HG03460 (cell line): ENCODE results near the gene YPEL4.

Source experiments
- ATAC-seq: cut with Tn5 transposase; IDR thresholded peaks from one replicate; pipeline ENCODE4 v1.9.1; 2021; ENCODE audit not compliant: unreplicated experiment

YPEL4 gene

GRCh38 chr11:57634311-57634710 is 15.4 kb downstream of the YPEL4 start:
- ATAC-seq: no peak

DNA sequence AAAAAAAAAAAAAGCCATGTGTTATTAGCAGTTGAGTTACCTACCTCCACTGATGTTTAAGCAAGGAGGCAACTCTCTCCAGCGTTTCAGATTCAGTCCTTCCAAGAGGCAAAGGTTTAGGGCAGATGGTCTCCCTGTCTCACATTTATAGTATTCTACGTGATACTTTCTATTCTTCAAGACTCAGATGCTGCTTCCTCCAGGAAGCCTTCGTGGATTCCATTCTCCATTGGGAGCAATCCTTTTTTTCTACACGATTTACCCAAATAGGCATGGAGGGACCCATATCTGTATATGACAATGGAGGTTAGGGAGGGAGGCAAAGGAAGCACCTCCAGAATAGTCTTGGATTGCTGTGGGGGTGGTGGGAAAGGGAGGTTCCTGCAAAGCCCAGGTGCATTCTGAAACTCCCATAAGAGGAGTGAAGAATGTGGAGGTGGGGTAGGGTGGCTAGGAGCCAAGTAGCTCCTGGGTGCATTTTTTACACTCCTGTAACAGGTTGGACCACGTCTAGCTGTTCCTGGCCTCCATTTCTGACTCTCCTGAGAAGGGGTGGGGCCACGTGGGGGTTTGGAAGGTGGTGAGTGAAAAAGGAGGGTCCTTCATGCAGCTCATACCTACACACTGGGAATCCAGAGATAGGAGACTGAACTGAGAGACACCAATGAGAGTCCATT is 16.2 kb downstream of the YPEL4 start:
- ATAC-seq: no peak

DNA sequence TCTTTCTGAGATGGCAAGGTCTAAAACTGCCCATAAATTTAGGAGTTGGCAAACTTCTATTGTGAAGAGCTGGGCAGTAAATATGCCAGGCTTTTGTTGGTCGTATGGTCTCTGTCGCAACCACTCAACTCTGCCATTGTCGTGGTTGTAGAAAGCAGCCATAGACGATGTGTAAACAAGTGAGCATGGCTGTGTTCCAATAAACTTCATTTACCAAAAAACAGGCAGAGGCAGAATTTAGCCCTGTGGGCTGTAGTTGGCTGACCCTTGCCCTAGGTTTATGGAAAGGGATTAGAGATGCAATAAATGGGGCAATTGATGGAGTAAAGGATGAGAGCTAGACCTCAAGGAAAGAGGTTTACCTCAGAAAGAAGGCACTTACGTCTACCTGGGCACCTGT is 17.6 kb downstream of the YPEL4 start:
- ATAC-seq: no peak

DNA sequence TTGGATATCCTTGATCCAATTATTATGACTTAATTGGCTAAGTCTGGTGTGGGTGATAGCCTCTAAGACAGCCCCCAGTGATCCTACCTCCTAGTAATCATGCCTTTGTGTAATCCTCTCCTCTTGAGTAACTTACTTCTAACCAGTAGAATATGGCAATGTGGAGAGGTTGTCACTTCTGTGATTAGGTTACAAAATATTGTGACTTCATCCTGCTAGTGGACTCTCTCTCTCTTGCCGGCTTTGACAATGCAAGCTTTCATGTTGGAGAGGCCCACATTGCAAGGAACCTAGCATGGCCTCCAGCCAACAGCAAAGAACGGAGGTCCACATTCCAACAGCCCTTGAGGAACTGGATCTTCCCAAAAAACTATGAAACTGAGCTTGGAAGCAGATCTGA is 19.5 kb downstream of the YPEL4 start:
- no peak for ATAC-seq

DNA sequence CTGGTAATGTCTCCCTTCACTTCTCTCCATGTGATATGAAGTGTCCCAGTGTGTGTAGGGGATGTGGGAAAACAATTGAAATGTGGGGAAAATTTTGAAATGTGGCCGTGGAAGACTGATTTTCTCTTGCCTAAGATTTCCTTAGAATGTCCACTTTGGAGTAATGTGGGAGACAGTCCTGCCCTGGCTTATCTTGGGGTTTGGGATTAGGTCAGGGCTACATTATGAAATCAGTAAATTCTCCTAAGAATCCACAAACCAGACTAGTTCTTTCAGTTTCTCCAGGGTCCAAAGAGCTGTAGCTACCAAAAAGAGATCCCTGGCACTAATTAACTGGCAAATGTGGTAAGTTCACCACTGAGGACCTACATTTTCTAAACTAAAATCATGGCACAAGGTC is 22.8 kb downstream of the YPEL4 start:
- ATAC-seq: no peak

GRCh38 chr11:57624864-57625263 is 24.8 kb downstream of the YPEL4 start:
- no peak for ATAC-seq

DNA sequence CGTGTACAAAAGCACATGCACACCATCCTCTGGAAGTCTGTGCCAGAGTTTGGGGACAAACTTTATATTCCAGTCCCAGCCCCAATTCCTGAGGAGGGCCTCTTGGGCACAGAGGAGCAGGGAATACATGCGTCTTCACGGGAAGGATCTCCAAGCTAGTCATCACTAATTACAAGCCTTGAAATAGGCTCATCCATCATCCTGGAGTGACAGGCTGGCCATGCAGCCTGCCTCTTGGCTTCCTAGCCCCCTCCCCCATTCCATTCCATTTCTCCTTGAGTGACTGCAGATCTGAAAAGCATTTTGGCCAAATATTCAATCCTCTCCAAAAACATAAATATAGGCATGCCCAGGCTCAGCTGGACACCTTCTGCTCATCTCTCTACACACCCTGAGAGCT is 27.4 kb downstream of the YPEL4 start:
- ATAC-seq: no peak

GRCh38 chr11:57620467-57620866 is 29.2 kb downstream of the YPEL4 start:
- ATAC-seq: no peak

GRCh38 chr11:57619331-57619730 is 30.4 kb downstream of the YPEL4 start:
- no peak for ATAC-seq

- ATAC-seq: no peak
Measured at GRCh38 chr11:57618438-57618837, 31.3 kb downstream of the YPEL4 start.

DNA sequence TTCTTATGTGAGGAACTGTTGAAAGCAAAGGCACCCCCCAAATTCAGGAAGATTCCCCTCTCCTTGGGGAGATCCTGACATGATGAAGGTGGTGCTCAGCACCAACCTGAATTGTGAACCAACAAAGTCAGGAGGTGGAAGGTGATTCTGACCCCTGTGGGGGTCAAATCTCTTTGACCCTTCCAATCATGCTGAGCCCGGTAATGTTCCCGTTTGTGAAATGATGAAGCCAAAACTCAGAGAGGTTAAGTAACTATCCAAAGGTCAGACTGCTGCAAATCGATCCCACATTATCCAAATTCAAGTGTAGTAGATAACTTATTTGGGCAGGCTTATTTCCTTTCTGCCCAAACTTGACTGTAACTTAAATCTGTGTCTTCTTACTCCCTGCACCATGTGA is 33.1 kb downstream of the YPEL4 start:
- ATAC-seq: no peak

DNA sequence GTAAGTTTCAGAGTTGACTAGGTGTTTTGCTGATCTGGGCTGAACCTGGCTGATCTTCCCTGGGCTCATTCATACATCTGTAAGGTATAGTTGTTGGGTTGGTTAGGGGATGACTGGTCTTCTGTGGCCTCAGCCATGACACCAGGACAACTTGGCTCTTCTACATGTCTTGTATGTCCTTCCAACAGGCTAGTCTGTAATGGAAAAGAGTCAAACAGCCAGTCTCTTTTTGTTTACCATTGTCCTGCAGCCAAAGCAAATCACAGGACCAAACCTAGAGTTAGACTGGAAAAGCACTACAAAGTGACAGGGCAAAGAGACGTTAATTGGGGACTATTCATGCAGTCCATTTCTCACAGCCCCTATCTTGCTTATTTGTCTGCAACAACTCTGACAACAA is 34.4 kb downstream of the YPEL4 start:
- no peak for ATAC-seq

DNA sequence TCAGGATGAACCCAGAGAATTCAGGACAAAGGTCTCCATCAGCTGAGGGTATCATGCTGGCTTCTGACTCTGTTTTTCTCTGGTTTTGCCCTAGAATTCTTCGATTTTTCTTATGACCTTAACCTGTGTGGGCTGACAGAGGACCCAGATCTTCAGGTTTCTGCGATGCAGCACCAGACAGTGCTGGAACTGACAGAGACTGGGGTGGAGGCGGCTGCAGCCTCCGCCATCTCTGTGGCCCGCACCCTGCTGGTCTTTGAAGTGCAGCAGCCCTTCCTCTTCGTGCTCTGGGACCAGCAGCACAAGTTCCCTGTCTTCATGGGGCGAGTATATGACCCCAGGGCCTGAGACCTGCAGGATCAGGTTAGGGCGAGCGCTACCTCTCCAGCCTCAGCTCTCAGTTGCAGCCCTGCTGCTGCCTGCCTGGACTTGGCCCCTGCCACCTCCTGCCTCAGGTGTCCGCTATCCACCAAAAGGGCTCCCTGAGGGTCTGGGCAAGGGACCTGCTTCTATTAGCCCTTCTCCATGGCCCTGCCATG is 35.4 kb downstream of the YPEL4 start:
- no peak for ATAC-seq

GRCh38 chr11:57610170-57610569 is 39.5 kb downstream of the YPEL4 start:
- ATAC-seq: no peak

DNA sequence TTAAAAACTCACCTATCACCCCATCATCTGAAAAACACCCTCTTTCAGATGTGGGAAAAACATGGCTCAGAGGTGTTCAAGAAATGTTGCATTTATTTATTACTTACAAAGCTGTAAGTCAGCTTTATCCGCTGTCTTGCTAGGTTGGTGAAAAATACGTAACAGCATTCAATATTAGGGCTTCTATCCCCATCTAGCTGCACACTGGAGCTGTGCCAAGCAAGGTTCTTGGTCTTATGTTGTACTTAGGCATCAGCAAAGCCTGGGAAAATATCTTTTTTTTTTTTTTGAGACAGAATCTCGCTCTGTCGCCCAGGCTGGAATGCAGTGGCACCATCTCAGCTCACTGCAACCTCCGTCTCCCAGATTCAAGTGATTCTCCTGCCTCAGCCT is 44.7 kb downstream of the YPEL4 start:
- no peak for ATAC-seq

GRCh38 chr11:57604296-57605027 is 45.2 kb downstream of the YPEL4 start:
- no peak for ATAC-seq

DNA sequence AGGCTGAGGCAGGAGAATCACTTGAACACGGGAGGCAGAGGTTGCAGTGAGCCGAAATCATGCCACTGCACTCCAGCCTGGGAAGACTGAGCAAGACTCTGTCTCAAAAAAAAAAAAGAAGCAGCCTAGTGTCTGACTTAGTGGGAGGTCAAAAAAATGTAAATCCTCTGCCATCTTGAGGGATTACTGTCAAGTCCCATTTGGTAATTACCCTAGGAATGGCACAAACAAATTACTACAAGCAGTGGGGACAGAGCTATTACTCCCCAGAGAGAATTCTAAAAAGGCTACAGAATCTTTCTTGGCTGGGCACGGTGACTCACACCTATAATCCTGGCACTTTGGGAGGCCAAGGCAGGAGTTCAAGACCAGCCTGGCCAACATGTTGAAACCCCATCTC is 48.4 kb downstream of the YPEL4 start:
- no peak for ATAC-seq

DNA sequence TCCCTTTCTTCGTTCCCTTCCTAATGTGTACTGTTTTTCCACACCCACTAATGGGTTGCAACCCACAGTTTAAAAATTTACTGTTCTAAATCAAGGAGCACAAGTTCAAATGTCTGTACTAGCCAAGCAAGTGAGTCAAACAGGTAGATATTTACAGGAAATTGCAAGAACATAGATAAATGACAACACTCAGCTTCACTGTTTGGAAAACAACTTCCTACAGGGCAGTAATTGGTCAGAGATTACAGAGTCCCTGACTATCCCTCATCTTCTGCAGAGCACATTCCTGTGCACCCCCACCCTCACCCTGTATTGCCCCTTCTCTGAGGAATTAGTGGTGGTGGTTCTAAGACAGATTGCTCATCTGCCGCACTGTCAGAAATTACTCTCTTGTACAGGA is 50.3 kb downstream of the YPEL4 start:
- no peak for ATAC-seq

GRCh38 chr11:57598831-57599155 is 50.9 kb downstream of the YPEL4 start:
- no peak for ATAC-seq

- ATAC-seq: no peak
Measured at GRCh38 chr11:57597916-57598830, 51.5 kb downstream of the YPEL4 start.

GRCh38 chr11:57597461-57597915 is 52.2 kb downstream of the YPEL4 start, which contains the start of gene SERPING1:
Gene SERPING1 (plus strand): TSS chr11:57597685. CDS start chr11:57598271, 586 bp downstream.
- no peak for ATAC-seq
